K562 (cell line): ENCODE data around the gene ENG. TPM values are rescaled to one million over a fixed set of nuclear protein-coding genes. Genes with fewer than 3 reads are reported as not detected.

ENCODE experiments used
- ATAC-seq: fragments of 200-7000 bp; cut with Tn5 transposase; 3 replicates; pipeline ENCODE4 v1.9.1; 2020; ENCODE audit warnings: moderate library complexity
- BruUV-seq: library from RNA; stranded (reverse); fragments of 400-500 nt; replicated peaks from 2 replicates; lab custom pipeline; 2021; lab: Mats Ljungman, UMichigan
- CTCF ChIA-PET: fragments of 300-600 bp; formaldehyde crosslinking; extraction: SDS; loops from one replicate; lab custom pipeline; 2021; ENCODE audit warnings: low intra/inter-chr PET ratio; lab: Yijun Ruan, JAX
- POLR2A ChIA-PET: fragments of 300-600, 350-650 bp; sonication (Branson Sonifier 250); formaldehyde crosslinking; extraction: SDS; loops from one replicate; lab custom pipeline; 2021; ENCODE audit warnings: antibody characterized with exemption, inconsistent platforms; lab: Yijun Ruan, JAX
- DNase-seq, 4 experiments: peaks; one replicate each; pipeline versions ENCODE4 v3.0.0 to v3.0.0-alpha.2; 2011 to 2018; ENCODE audit warnings: low spot score in 3 of 4, mixed read lengths in 3 of 4; ENCODE audit errors: extremely low read depth in 1 of 4
- FAIRE-seq: peaks from 2 replicates; lab custom pipeline; 2011; peaks lifted over from hg19 to GRCh38; lab: Jason Lieb, UNC
- H2AFZ ChIP-seq: 2 replicates; pipeline ENCODE4 v1.6.0; 2011; ENCODE audit warnings: low read depth, low read length, control low read depth, inconsistent platforms
- H3K27ac ChIP-seq: fragments of 200-600 bp; 3 replicates; pipeline ENCODE4 v1.8.0; 2011; ENCODE audit warnings: low read depth, mild to moderate bottlenecking, control low read depth, inconsistent platforms, low read length, moderate library complexity, mixed read lengths; ENCODE audit errors: extremely low read depth
- H3K27me3 ChIP-seq, 2 experiments: fragments of 300-600 bp in 1 of 2; 2 replicates in 1 of 2; 3 replicates in 1 of 2; pipeline versions ENCODE4 v1.6.0 to v1.8.0; 2011; ENCODE audit warnings: inconsistent platforms in 2 of 2, low read length in 2 of 2, mild to moderate bottlenecking in 1 of 2, mixed read lengths in 1 of 2, moderate library complexity in 1 of 2; ENCODE audit not compliant: control insufficient read depth in 2 of 2, insufficient read depth in 2 of 2
- H3K36me3 ChIP-seq: fragments of 300-600 bp; 3 replicates; pipeline ENCODE4 v1.8.0; 2011; ENCODE audit warnings: mild to moderate bottlenecking, low read length, inconsistent platforms; ENCODE audit not compliant: control insufficient read depth, insufficient read depth
- H3K4me1 ChIP-seq, 2 experiments: fragments of 200-600 bp in 1 of 2; replicated peaks in 1 of 2; 2 replicates in 1 of 2; 3 replicates in 1 of 2; pipeline versions ENCODE4 v1.5.1 to v1.8.0; 2011; ENCODE audit warnings: inconsistent platforms in 2 of 2, low read length in 2 of 2, mild to moderate bottlenecking in 1 of 2, mixed read lengths in 1 of 2, moderate library complexity in 1 of 2; ENCODE audit not compliant: control insufficient read depth in 2 of 2, insufficient read depth in 2 of 2
- H3K4me2 ChIP-seq: 2 replicates; pipeline ENCODE4 v1.6.1; 2011; ENCODE audit warnings: low read length, control low read depth, inconsistent platforms, mixed read lengths; ENCODE audit not compliant: insufficient read depth
- H3K4me3 ChIP-seq: fragments of 200-600 bp; sonication (generic), shearing (Covaris generic); 2 replicates; pipeline ENCODE4 v1.5.1; 2016; ENCODE audit warnings: control low read depth, inconsistent platforms
- H3K79me2 ChIP-seq: fragments of 200-600 bp; 3 replicates; pipeline ENCODE4 v1.8.0; 2011; ENCODE audit warnings: low read length, inconsistent platforms; ENCODE audit not compliant: control insufficient read depth, insufficient read depth
- H3K9ac ChIP-seq, 2 experiments: 2 replicates each; pipeline versions ENCODE4 v1.6.0 to v1.6.1; 2011; ENCODE audit warnings: low read depth in 2 of 2, low read length in 2 of 2, control low read depth in 1 of 2, inconsistent platforms in 1 of 2, mild to moderate bottlenecking in 1 of 2, mixed read lengths in 1 of 2; ENCODE audit not compliant: insufficient read depth in 1 of 2
- H3K9me1 ChIP-seq: one replicate; pipeline ENCODE4 v1.6.0; 2011; ENCODE audit warnings: inconsistent platforms, mild to moderate bottlenecking, low read length, moderate library complexity; ENCODE audit not compliant: control insufficient read depth, insufficient read depth
- H3K9me3 ChIP-seq: replicated peaks from 2 replicates; pipeline ENCODE4 v1.5.1; 2011; ENCODE audit warnings: low read depth, low read length, inconsistent platforms; ENCODE audit not compliant: control insufficient read depth, insufficient read depth
- H4K20me1 ChIP-seq: replicated peaks from 2 replicates; pipeline ENCODE4 v1.6.1; 2011; ENCODE audit warnings: low read length, inconsistent platforms, mixed read lengths; ENCODE audit not compliant: control insufficient read depth, insufficient read depth
- ETS1 ChIP-seq: conservative IDR thresholded peaks from 2 replicates; pipeline ENCODE4 v1.6.1; 2011; ENCODE audit warnings: low read depth, mild to moderate bottlenecking, low read length; ENCODE audit not compliant: control insufficient read depth
- KDM1A ChIP-seq, 2 experiments: fragments of 450-650 bp; IDR thresholded peaks; 2 replicates each; pipeline ENCODE4 v1.6.1; 2016; ENCODE audit warnings: mild to moderate bottlenecking in 2 of 2
- LARP7 ChIP-seq: fragments of 450-650 bp; IDR thresholded peaks from 2 replicates; pipeline ENCODE4 v1.6.1; 2016
- RBFOX2 ChIP-seq: fragments of 200-400 bp; formaldehyde crosslinking; IDR thresholded peaks from 2 replicates; pipeline ENCODE4 v1.6.1; 2017; ENCODE audit warnings: low read depth, mild to moderate bottlenecking, low read length, moderate library complexity
- ZBTB1 ChIP-seq: sonication (generic); formaldehyde crosslinking; IDR thresholded peaks from 2 replicates; pipeline ENCODE4 v1.8.1; 2023; ENCODE audit warnings: missing genetic modification reagents, low read depth, mild to moderate bottlenecking, borderline replicate concordance
- ZFX ChIP-seq: sonication (generic); formaldehyde crosslinking; IDR thresholded peaks from 2 replicates; pipeline ENCODE4 v1.8.0; 2022; ENCODE audit warnings: mild to moderate bottlenecking, missing genetic modification reagents, moderate library complexity
- WGBS: fragments of 100-300 bp; shearing (Covaris generic); methylation state at CpG from one replicate; pipeline ENCODE4 v1.1.6; 2016; ENCODE audit warnings: low coverage, mixed read lengths; ENCODE audit not compliant: insufficient coverage; ENCODE audit errors: missing lambda C conversion rate; 5-methylcytosine and 5-hydroxymethylcytosine counted together
- in situ Hi-C: fragments of 300-500 bp; cut with MboI; formaldehyde crosslinking; loops from 4 replicates; pipeline ENCODE4 v1.15.0; 2018; ENCODE audit warnings: inconsistent platforms, mixed read lengths
- intact Hi-C: fragments of 100-400 bp; cut with micrococcal nuclease; formaldehyde crosslinking; loops from 2 replicates; pipeline ENCODE4 v1.14.2; 2022
- polyA plus RNA-seq, 8 experiments: library from polyadenylated mRNA; depleted of rRNA in 4 of 8; stranded (reverse) in 5 of 8; unstranded in 3 of 8; fragments of >200 nt; fragmentation: Nextera tagmentation in 2 of 8; fragmentation: Illumina TruSeq in 1 of 8; extraction: Ambion mirVana in 2 of 8; extraction: Trizol in 1 of 8; gene quantifications; 2 replicates each; pipeline versions ENCODE4 v1.2.1 to v1.2.3, GENCODE V29; 2011 to 2014; ENCODE audit warnings: inconsistent platforms in 1 of 8, missing spikeins in 1 of 8
- total RNA-seq, 7 experiments: library from RNA; depleted of rRNA in 6 of 7; stranded (reverse); fragments of >200 nt in 6 of 7; fragmentation: Illumina TruSeq in 2 of 7; extraction: Trizol in 2 of 7; gene quantifications; 2 replicates each; pipeline versions ENCODE4 v1.2.1 to v1.2.3, GENCODE V29; 2011 to 2021; ENCODE audit warnings: low replicate concordance in 1 of 7
- TF ChIP-seq, protein P1 (sequence below): sonication (generic); formaldehyde crosslinking; IDR thresholded peaks from 2 replicates; pipeline ENCODE4 v1.8.1; 2023; ENCODE audit warnings: mild to moderate bottlenecking, missing genetic modification reagents

Gene ENG
- total and polyA plus RNA-seq, 9 of the 15 experiments (the other 6 are each of a cell fraction or from before 2014, with no cell fraction given) = 0.04 to 0.40 (median 0.14) TPM; not detected in 1

GRCh38 chr9:127789179-127789578 lies 65.3 kb downstream of the ENG start:
- Histone ChIP-seq H3K4me1 (peaks cover 7 to 37% of the 10 kb centered on the region in 2 experiments; a peak in 4 of 5 replicates), H4K20me1 (peaks cover 29% of the 10 kb centered on the region), H3K4me3 (no peak overlapping the region), H2AFZ (no peak overlapping the region)
- in situ Hi-C loops = no loop called here
- no TSS peak for BruUV-seq
- POLR2A ChIA-PET = interaction anchor here (0.9 kb wide), 2 partner anchors 13 to 27 kb away, joined by 3 to 4 read pairs; no protein-coding TSS in a partner anchor
- no peak for ATAC-seq
- no peak for FAIRE-seq
- CTCF ChIA-PET = no interaction called here
- TF ChIP-seq, protein P1, sequence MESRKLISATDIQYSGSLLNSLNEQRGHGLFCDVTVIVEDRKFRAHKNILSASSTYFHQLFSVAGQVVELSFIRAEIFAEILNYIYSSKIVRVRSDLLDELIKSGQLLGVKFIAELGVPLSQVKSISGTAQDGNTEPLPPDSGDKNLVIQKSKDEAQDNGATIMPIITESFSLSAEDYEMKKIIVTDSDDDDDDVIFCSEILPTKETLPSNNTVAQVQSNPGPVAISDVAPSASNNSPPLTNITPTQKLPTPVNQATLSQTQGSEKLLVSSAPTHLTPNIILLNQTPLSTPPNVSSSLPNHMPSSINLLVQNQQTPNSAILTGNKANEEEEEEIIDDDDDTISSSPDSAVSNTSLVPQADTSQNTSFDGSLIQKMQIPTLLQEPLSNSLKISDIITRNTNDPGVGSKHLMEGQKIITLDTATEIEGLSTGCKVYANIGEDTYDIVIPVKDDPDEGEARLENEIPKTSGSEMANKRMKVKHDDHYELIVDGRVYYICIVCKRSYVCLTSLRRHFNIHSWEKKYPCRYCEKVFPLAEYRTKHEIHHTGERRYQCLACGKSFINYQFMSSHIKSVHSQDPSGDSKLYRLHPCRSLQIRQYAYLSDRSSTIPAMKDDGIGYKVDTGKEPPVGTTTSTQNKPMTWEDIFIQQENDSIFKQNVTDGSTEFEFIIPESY = peak; percentile 88
- TF ChIP-seq RBFOX2 (0 out of 2 replicates have a peak, but pooled peaks have one; percentile 6), LARP7 (no peak), KDM1A (IDR thresholded peaks at IDR 0.05) (no peak), ZFX (CRISPR knock-in tag) (peak; percentile 28; the same call in 1 of the 2 replicates), ZBTB1 (CRISPR knock-in tag) (no peak), ETS1 (0 out of 2 replicates have a peak, but pooled peaks have one; percentile 38)
- TF ChIP-seq, all 486 proteins: peak for 4
- no peaks in the 10 kb centered on the region for H3K27me3 ChIP-seq
- H3K36me3 ChIP-seq = peaks cover 65% of the 10 kb centered on the region
- no peaks in the 10 kb centered on the region for H3K9me3 ChIP-seq
- no peaks in the 10 kb centered on the region for H3K9me1 ChIP-seq
- intact Hi-C loops = no loop called here
- no peak for DNase-seq
- H3K4me2 ChIP-seq = no peak overlapping the region
- 87% methylated on average over 10 of the region's 25 CpGs for WGBS
- no peak overlapping the region for H3K27ac ChIP-seq
- H3K9ac ChIP-seq = peak overlapping the region in 1 of 2 experiments; percentile 38; a peak in 1 of 4 replicates
- peaks cover 45% of the 10 kb centered on the region for H3K79me2 ChIP-seq
